GM21619 (cell line): Measurements from ENCODE around the gene SLC6A2.
"Not testable (repeated sequence)": the region's sequence is repeated elsewhere in the genome, so short reads cannot be mapped to it uniquely, and the experiment has no call there.

Experiments used
- ATAC-seq: cut with Tn5 transposase; IDR thresholded peaks from one replicate; pipeline ENCODE4 v1.9.1; 2021; ENCODE audit not compliant: unreplicated experiment

The SLC6A2 gene

DNA sequence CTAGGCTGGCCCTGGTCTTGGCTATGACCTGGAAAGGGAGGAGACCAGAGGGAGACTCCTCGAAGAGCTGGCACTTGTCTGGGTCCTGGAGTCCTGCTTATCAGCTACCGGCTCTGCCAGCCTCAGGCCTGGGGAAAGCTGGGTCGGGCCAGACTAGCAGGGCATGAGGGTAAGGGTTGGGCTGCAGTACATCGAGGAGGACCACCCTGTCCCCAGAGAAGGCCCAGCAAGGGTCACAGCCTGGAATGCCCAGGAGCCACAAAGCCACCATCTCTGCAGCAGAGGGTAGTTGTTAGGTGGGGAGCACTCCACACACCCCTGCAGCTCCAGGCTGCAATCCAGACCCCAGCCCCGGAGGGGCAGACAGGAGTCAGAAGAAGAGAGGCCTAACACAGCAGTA is 54.0 kb downstream of the SLC6A2 start:
- ATAC-seq: no peak

DNA sequence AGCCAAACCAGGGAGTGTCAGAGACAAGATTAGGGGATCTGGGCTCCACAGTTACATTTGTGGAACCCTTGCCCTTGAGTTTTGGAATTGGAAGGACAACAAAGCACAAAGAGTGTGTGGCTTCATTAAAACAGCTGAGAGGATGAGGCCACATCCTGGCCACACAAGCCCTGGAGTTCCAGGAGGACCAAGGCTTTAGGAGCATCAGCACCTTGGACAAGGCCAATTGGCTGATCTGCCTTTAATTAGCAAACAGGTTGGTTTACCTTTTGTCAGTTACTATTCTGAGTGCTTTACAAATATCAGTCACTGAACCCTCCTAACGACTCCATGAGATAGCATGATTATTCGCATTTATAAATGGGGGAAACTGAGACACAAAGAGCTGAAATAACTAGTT is 54.7 kb downstream of the SLC6A2 start:
- ATAC-seq: no peak

DNA sequence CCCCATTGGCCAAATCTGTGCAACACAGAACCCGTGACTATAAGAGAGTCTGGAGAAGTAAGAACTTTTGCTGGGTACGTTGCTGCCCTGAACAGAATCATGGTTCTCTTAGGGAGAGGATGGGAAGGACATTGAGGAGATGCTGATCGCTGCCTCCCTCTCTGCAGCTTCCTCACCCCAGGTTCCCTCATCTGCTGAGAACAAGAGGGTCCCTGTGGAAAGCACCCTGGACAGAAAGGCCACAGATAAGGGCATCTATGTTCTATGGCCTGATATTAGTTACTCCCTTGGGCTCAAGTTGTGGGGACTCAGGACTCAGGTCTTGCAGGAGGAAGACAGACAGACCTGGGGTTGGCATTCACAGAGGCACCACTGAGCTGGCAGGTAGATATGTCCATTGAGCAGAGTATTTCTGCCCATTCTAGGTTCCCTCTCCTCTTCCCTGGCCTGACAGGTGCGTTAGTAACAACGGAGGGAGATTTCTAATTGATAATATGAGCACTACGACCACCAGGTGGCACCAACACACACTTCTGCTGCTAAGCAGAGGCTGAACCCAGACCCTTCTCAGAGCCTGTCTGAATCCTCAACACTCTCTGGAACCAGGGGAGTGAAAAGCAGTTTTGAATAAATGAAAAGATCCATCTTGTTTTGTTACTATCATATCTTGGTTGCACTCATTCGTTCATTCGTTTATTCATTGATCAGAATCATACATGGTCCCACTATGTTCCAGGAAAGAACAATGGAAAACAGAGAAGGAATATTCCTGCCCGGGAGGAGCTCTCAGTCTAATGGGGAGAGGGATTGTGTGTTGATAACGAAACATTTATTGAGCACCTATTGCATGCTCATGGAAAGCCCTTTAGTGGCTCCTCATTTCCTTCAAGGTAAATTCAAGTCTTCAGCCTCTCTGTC is 56.4 kb downstream of the SLC6A2 start:
- peak; percentile 82 for ATAC-seq

DNA sequence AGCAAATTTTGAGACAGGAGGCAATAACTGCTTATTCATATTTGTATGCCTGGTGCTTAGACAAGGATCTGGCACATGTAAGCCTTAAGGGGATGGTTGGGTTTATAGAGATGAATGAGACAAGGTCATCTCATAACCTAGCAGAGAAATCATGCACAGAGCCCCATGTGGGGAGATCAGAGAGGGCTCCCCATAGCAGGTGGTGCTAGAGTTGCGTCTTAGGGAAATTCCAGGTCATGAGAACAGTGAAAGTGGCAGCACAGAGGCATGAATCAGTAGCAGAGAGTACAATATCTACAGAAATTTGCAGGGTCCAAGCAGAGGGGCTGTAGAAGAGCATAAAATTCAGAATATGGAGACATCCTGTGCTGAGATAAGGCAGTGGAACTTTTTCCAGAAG is 57.3 kb downstream of the SLC6A2 start:
- no peak for ATAC-seq

DNA sequence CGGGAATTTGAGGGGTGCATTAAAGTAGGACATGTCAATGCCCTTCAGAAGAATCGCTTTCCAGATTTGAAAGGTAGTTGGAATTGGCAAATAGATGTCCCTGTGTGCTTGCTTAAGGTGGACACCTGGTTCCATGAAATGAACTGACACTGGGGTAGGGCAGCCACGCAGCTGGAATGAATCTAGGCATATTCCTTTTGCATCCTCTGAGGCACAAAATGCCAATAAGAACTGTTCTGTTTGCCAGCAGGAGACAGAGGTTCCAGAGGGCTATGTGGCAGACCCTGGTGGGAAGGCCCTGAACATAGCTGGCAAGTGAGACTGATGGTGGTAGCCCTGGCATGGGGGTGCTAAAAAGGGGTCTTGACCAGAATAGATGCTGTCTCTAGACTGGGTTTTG is 61.5 kb downstream of the SLC6A2 start:
- no peak for ATAC-seq

DNA sequence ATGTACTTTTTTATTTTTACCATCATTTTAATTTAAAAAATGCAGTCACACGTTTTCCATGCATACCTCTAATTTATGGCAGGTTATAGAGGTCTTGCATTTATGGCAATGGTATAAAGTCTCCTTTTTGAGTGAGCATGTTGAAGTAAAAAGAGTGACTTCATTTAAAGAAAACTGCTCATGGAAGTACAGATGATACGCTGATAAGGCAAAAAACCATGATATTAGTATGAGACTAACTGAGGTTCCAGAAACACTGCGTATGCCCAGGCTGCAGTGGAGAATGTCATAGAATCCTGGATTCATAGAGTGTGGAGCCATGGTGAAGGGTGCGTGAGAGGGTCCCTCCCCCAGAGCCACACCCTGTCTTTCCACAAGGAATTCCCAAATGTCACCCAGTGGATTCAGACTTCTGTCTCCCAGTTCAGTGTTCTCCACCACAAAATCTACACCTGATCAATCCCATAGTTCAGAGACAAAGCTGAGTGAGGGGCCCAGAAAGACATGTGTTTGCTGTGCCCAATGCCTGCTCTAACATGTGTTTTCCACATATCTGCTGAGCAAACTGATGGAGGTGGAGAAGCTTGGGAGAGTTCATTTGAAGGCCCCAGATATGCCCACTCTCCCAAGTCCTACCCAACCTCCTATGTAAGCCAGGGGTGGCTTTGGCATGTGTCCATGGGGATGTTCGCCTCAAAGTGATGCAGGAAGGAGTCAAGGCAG is 69.4 kb downstream of the SLC6A2 start:
- ATAC-seq: no peak

DNA sequence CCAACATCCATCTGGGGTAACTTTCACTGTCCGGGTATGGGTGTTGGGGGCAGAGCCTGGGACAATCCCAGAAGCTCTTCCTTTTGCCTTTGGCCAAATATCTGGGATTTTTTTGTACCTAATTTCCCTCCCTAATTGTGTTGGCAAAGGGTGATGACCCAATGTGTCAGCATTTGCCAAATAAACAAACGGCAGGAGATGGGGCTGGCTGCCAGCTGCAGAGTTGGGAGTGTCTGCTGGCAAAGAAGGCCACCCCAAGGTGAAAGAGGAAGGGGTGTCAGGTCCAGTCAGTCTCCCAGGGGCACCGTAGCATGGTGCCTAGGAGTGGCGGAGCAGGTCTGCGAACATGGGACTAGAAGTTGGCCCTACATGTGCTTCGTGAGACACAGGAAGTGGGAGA is 73.0 kb downstream of the SLC6A2 start:
- ATAC-seq: no peak

DNA sequence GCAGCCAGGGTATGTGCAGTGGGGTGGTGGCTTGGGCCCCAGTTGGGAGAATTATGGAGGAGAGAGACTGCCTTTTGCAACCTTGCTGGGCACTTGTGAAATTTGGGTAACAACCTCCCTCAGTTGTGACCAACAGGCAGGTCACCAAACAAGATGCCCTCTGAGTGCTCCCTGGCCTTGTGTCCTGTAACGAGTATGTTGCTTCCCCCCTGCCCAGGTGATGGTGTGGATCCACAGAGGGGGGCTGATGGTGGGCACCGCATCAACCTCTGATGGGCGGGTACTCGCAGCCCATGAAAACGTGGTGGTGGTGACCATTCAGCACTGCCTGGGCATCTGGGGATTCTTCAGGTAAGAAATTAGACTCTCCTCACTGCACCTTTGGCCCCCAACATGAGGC is 74.3 kb downstream of the SLC6A2 start:
- ATAC-seq: no peak

DNA sequence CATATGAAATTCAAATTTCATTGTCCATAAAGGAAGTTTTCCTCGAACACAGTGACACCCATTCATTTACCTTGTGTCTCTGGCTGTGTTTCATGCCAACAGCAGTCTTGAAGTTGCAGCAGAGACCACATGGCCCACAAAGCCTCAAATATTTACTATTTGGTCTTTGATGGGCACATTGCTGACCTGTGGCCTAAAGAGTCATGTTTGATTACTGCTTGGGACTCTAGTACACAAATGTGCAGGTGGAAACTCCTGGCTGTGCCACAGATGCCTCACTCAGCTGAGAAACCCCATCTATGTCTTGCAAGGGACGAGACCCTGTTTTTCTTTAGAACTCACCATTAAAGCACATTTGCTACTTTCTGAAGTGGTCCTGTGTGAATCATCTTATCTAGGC is 76.7 kb downstream of the SLC6A2 start:
- ATAC-seq: no peak

DNA sequence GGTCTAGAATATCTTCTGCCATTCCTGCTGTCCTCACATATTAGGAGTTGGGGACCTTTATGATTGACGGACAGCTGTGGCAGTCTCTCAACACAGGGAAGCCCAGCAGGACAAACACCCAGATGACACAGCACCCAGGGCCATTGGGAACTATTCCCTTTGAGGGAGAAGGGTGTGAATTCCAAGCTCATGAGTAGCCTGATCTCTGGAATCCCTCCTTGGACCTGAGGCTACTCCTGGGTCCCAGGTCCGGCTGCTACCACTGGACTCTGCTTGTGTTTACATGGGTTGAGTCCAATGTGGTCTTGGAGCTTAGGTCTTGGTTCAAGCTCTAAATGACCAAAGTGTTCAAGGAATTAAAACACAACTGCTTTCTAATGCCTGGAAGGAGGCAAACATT is 78.9 kb downstream of the SLC6A2 start:
- no peak for ATAC-seq

DNA sequence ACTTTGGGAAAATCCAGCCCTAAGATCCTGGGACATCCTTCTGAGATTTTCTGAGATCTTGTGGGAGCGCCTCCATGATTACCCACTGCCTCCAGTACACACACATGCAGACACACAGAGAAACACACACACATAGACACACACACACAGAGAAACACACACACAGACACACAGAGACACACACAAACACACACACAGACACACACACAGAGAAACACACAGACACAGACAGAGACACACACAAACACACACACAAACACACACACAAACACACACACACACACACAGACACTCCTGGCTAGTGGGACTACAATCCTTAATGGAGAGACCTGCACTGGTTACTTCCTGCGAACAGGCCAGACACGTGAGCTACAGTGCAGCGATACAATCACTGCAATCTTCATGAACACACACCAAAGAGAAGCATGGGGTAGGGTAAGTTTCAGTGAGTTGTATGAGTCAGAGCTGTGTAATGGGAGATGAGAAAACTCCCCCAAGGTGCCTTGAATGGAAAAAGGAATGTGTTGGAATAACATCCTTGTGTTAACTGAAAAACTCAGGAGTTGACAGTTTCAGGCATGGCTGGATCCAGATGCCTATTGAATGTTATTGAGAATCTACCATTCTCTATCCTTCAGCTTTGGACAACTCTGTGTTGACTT is 79.5 kb downstream of the SLC6A2 start:
- ATAC-seq: no peak

DNA sequence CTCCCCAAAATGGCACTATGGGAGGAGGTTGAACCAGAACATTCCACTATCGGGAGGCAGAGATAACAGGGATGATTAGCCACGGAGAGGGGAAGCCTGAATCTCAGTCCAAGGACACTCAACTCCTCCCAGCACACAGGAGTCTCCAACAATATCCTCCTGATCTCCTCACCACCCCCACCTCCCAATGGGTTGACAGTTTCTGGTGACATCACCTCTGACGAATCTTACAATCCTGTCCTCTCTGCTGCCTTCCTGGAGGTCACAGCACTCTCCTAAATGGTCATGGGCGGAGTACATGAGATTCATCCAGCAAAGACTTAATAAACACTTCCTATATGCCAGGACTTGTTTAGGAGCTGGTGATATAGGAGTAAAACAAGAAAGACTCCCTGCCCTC is 80.9 kb downstream of the SLC6A2 start:
- no peak for ATAC-seq

DNA sequence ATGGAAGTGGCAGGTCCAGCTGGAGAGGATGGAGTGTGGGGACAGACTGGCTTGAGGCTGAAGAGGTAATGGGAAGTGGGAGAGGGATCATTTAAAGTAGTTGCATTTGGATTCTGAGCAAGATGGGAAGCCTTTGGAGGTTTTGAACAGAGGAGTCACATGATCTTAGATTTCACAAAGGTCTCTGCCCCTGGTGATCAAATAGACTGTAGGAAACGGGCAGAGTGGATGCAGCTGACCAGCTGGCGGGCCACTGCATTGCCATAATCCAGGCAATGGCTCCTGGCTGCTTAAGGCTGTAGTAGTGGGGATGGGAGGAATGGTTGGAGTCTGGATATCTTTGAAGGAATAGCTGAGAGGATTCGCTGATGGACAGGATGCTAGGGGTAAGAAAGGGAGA is 81.5 kb downstream of the SLC6A2 start:
- ATAC-seq: no peak

DNA sequence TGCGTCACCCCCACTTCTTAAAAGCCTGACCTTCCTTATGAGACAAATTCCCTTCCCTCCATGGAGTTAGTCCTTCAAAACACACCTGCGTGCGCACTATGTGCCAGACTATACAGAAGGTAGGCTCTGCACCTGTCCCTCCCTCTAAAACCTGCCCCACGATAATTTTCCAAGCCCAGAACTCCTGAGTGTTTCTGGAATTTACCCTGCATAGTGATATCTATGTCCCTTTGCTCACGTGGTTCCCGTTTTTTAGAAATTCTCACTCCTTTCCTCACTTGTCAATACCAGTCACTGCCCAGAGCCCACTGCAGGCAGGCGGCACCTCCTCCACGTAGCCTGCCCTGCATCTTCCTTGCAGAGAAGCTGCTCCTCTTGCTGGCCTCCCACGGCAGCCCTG is 82.2 kb downstream of the SLC6A2 start:
- no peak for ATAC-seq

DNA sequence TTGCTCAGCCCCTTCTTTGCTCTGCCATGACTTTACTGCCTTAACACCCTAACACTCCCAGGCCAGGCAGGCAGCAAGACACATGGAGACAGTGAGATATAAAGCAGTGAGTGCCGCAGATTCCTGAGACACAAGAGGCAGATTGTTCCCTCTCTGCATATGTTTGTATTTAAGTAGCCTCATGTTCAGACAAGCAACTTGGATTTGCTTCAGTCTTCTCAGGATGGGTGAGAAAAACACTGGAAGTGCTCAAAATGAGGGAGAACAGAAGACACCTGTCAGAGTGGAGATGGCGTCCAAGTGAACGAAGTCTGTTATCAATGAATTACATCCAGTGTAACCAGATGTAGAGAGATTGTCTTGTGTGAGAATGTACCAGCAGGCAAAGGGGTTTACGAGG is 90.3 kb downstream of the SLC6A2 start:
- no peak for ATAC-seq

DNA sequence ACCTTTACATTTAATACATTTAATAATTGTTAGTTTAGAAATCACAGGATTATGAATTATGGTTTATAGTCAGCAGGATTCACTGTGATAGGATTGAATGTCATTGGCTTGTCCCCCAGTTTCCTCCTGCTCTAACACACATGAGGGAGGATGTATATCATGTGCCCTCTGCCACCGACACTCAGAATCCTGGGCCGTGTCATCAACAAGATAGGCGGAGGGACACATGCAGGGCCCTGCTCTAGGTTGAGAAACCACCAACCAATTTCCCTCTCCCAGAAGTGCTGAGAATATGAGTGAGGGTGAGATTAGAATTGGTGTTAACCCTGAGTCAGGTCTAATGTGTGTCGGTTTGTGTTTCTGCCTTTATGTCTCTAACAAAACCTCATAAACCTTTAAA is 92.0 kb downstream of the SLC6A2 start:
- ATAC-seq: no peak

DNA sequence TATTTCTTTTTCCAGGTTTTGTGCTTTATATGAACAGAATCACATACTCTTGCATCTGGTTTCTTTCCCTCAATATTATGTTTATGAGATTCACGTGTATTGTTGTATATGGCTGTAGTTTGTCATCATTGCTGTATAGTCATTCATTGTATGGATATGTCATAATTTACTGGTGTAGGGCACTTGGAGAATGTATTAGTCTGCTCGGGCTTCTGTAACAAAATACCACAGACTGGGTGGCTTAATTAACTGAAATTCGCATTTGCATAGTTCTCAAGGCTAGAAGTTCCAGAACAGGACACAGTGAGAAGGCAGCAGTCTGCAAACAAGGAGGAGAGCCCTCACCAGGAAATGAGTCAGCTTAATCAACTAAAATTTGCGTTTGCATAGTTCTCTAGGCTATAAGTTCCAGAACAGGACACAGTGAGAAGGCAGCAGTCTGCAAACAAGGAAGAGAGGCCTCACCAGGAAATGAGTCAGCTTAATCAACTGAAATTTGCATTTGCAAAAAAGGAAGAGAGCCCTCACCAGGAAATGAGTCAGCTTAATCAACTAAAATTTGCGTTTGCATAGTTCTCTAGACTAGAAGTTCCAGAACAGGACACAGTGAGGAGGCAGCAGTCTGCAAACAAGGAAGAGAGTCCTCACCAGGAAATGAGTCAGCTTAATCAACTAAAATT is 96.8 kb downstream of the SLC6A2 start:
- not testable (repeated sequence) for ATAC-seq

DNA sequence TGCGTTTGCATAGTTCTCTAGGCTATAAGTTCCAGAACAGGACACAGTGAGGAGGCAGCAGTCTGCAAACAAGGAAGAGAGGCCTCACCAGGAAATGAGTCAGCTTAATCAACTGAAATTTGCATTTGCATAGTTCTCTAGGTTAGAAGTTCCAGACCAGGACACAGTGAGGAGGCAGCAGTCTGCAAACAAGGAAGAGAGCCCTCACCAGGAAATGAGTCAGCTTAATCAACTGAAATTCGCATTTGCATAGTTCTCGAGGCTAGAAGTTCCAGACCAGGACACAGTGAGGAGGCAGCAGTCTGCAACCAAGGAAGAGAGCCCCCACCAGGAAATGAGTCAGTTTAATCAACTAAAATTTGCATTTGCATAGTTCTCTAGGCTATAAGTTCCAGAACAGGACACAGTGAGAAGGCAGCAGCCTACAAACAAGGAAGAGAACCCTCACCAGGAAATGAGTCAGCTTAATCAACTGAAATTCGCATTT is 97.4 kb downstream of the SLC6A2 start:
- ATAC-seq: not testable (repeated sequence)
